Measurements from ENCODE around the gene OFD1. TPM values are rescaled to one million over a fixed set of nuclear protein-coding genes. Genes with fewer than 3 reads are reported as not detected.
A peak's percentile ranks its signal among the peaks of the same experiment; 100 is the strongest.

Gene OFD1
- total RNA-seq, 1 donor from 2014 or later: 46.6 TPM

DNA sequence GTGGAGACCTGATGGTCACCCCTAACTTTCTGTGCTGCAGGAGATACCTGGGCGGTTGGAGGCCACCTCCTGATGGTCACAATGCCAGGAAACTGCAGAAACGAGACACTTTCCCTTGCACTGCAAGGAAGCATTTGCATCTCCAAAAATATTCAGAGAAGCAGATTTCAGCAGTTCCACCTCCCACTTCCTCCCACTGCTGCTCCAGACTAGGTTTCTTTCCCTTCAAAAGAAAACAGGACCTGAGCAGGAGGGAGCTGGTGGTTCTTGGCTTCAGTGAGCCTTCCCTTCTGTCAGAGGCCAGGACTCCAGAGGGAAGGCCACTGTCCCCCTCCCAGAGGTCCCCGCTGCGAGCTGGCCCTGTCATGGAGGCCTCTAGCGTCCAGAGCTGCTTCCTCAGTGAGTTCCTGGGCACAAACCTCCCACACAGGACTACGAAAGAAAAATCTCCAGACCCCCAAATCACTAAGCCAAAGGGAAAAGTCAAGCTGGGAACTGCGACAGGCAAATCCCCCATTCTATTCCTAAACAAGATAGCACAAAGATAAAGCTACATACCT lies 46.4 kb downstream of the OFD1 start:
- intact Hi-C loops (cut with DNase I): loop anchor here (2.0 kb wide), 1 partner anchor 16 kb away; no protein-coding TSS in a partner anchor
- no peak for DNase-seq (ENCODE audit: low spot score)
- ATAC-seq: no peak

DNA sequence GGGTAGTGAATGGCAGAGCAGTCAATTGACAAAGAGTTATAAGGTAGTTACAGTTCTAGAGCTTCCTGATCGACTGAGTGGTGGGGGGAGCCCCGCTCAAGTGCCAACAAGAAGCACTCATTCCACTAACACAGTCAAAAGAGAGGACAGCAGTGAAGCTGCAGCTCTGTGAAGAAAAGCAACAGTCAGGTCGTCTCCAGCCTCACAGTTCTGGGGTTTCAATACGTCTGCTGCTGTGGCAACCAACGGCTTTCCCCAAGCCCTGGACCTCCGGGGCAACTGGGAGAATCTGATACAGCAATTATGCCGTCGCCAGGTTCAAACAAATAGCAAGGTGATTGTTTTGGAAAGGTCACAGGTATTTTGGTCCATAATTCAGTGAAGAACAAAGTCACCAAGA lies 51.5 kb downstream of the OFD1 start:
- no peak for DNase-seq (ENCODE audit: low spot score)
- intact Hi-C loops (cut with DNase I): no loop called here
- ATAC-seq: no peak

DNA sequence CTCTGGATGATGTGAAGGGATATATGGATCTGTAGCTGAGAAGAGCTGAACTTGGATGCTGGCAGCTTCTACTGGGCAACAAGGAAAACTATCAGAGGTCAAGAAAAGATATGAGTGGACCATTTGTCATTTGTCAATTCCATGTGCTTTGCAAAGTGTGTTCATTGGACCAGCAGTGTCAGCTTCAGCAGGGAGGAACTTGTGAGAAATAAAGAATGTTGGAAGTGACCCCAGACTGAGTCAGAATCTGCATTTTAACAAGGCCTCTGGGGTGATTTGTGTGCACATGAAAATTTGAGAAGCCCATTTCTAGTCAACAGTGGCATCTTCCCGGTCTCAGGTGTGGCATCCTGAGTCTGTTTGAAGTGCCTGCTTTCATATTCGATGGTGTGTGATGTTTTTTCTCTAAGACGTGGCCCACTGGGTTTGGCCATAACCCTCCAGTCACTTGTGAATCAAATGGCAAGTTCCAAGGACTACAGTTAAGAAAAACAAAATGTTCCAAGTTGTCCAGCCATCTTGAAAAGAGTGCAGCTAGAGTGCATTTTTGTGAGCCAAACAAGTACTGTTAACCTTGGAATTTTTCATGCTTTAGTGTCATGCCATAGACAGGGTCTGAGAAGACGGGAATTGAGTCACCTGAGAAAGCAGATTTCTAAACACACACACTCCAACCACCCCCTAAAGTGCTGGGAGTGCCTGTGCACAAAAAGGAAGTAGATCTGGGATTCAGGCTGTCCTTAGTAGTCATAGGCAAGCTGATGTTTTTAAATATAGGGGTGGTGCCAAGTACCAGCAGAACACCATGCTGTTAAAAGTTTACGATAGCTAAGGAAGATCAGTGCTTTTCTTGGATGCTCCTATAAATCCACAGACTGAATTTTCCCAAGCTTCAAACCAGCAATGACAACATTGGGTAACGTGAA lies 55.9 kb downstream of the OFD1 start:
- intact Hi-C loops (cut with DNase I): no loop called here
- peak; percentile 42 for ATAC-seq
- no peak for DNase-seq (ENCODE audit: low spot score)

DNA sequence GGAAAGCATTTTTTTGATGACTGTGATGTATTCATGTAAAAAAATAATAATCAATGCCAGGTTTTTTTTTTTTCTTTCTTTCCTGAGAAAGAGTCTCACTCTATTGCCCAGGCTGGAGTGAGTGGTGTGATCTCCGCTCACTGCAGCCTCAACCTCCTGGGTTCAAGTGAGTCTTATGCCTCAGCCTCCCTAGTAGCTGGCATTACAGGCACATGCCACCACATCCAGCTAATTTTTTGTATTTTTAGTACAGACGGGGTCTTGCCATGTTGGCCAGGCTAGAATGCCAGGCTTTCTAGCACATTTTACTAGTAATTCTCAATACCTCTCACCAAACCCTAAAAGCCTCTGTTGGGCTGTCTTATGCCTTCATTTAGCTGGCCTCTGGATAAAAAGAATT lies 56.6 kb downstream of the OFD1 start:
- intact Hi-C loops (cut with DNase I): no loop called here
- DNase-seq (ENCODE audit: low spot score): no peak
- ATAC-seq: no peak

DNA sequence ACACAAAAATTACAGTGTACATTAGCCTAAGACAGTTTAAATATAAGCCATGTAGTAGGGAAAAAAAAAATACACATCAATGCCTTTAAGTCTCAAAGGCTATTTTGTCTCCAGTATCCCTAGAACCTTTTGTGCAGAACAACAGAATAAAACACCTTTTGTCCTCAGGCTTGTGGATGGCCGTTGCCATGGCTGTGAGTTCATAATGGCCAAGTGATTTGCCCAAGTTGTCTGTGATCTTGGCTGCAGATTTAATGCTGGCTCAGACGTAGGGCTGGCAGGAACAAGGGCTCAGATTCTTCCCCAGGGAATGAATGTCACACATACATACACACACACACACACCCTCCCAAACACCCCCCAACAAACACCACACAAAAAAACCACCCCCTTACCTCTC lies 57.0 kb downstream of the OFD1 start:
- intact Hi-C loops (cut with DNase I): no loop called here
- DNase-seq (ENCODE audit: low spot score) (no peak), ATAC-seq (peak; percentile 80)

DNA sequence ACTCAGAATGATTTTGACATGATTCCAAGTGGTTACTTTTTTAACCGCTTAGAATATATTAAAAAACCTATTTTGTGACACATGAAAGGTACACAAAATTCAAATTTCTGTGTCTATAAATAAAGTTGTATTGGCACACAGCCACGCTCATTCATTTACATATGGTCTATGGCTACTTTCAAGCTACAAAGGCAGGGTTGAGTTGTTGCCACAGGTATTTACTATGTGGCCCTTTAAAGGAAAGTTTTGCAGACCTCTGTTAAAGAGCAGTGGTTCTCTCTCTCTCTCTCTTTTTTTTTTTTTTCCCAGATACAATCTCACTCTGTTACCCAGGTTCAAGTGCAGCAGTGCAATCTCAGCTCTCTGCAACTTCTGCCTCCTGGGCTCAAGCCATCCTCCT lies 59.3 kb downstream of the OFD1 start:
- DNase-seq (ENCODE audit: low spot score): no peak
- intact Hi-C loops (cut with DNase I): no loop called here

DNA sequence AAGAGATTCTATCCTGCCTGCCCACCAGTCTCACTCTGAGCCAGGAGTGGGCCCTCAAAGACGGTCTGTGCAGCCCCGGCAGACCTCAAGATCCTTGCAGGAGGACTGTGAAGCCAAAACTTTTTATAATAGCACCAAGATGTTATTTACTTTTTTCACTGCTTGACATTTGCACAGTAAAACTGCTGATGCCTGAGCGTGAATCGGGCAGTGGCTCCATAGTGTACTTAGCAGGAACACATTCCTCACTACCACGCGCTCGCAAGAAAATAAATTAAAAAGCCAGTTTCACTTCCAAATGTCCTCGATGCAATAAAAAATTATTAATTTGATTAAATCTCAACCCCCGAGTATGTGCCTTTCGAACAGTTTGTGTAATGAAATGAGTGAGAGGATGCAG lies 59.9 kb downstream of the OFD1 start:
- no peak for ATAC-seq
- DNase-seq (ENCODE audit: low spot score): no peak
- intact Hi-C loops (cut with DNase I): no loop called here

More for the DNA sequence above, 59.3 kb downstream of the OFD1 start:
- no peak for ATAC-seq

DNA sequence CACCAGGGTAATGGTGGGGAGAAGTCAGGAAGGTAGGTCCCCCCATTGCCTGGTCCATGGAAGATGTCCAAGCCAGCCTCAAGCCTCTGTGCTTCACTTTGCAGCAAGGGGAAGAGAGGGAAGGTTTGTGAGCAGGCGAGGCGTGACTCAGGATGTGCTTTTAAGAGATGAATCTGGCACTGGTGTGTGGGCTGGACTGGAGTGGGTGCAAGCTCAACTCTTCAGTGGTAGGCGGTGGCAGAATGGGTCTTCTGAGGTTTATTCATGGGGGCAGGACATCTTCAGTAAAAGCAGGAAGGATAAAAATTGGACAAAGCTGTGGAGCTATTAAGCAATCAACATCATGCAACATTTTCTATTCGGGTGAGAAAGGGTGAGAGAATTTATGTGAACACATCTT lies 63.0 kb downstream of the OFD1 start:
- no peak for ATAC-seq
- no peak for DNase-seq (ENCODE audit: low spot score)
- intact Hi-C loops (cut with DNase I): loop anchor here (2.0 kb wide), 1 partner anchor 17 kb away; no protein-coding TSS in a partner anchor

DNA sequence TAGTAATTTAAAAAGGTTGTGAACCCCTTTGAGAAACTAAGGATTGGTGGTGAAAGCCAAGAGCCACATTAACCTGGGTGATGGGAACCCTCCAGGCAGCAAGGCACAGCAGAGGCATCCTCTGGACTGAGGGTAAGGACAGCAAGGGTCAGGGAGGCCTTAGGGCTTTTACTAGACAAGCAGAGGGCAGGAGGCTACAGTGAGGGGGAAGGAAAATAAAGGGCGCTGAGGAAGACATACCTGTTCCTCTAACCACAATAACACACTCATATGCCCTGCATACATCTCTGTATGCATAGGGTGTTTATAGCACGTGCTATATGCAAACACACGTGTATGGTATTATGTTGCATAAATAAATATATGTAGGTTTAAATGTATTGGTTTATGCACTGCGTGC lies 63.6 kb downstream of the OFD1 start:
- no peak for DNase-seq (ENCODE audit: low spot score)
- ATAC-seq: no peak
- intact Hi-C loops (cut with DNase I): no loop called here

DNA sequence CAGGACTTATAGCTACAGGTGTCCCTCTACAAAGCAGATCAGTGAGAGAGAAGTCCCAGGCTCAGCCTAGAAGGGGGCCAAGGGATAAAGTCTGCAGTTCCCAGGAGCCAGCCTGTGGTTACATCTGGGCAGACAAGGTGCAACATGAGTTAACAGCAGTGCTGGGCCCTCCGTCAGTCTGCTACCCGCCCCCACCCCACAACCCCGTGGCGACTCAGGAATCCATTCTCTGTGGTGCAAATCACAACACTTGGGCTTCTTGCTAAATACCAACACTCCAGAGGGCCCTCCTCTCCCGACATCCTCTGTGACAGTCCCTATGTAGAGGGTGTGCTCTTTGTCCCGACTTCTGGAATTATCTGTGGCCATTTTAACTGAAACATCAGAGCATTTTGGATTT lies 68.6 kb downstream of the OFD1 start:
- no peak for DNase-seq (ENCODE audit: low spot score)
- no peak for ATAC-seq
- intact Hi-C loops (cut with DNase I): no loop called here

DNA sequence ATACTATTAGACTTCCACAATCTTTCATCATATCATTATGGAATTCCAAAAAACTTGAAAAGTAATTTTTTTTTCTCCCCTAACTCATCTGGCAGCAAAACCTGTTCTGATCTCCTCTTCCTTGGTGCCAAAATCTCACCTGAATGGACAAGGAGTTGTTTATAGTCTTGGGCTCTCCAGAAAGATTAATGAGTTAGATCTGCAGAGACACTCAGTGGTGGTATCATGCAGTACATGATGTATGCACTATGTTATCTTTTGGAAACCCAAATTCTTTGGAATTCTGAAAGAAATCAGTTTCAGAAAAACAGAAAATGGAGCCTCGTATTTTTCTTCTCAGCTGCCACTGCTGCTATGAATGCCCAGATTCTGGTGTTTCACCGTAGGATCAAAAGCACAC lies 70.7 kb downstream of the OFD1 start:
- no peak for DNase-seq (ENCODE audit: low spot score)
- ATAC-seq: no peak
- intact Hi-C loops (cut with DNase I): no loop called here

DNA sequence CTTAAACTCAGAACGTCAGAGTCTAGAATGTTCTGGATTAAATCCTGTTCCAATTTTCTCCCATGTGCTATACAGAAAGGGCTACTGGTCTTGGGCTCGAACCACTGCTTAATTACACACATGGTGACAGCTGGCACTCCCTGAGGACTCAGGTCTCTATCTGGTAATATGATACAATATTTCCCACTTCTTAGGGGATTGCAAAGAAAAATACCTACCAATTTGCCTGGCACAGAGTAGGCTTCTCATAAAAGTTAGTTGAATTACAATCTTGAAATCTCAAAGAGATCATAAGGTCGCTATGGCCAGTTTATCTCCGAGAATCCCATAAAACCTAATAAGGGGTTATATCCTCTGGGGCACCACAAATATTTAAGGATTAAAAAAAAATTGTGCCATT lies 73.7 kb downstream of the OFD1 start:
- intact Hi-C loops (cut with DNase I): no loop called here
- DNase-seq (ENCODE audit: low spot score): no peak
- ATAC-seq: no peak

DNA sequence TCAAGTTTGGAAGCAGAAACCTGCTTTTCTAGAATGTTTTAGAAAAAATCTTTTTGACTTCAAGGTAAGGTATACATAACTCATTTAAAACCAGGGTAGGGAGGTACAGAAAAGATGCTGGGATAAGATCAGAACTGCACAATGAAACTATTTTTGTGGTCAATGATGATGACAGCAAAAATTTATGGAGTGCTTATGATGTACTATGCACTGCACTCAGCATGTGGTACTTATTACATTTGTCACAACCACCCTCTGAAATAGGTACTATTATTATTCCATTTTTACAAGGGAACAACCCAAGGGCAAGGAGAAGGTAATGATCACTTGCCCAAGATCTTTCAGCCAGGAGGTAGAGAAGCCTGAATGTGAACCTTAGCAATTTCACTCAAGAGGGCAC lies 74.3 kb downstream of the OFD1 start:
- ATAC-seq (no peak), DNase-seq (ENCODE audit: low spot score) (no peak)
- intact Hi-C loops (cut with DNase I): no loop called here

DNA sequence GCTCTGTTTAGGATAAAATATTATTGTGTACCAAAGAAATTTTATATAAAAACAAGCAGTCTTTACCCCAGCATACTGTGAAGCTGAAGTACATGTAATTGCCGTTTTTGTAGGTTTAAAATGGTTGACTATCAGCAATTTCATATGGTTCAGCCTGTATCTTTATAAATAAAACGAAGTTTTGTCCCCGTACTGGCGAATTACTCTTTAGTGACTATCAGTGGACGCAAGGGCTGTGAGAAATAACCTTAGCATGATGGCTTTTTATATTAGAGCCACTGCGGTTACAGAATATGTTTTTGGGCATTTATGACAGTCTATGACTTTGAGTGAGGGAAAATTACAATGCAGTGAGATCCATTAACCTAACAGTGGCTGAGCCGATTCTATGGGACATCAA lies 81.1 kb downstream of the OFD1 start:
- DNase-seq (ENCODE audit: low spot score) (no peak), ATAC-seq (no peak)
- intact Hi-C loops (cut with DNase I): no loop called here

DNA sequence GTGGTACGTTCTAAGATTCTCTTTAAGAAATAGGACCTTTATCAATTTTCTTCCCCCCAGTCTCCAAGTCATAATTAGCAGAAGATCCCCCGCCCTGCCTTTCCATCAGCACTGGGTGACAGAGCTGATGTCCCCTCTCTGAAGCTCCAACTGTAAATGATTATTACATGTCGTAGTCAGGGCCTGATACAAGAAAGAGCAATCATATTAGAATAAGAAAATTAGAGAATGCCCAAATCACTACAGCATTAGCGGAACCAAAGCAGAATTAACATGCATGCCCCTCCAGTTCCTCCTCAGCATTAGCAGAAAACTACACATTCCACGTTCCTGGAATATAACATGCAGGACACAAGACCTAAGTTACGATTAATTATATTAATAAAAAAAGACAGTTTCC lies 81.6 kb downstream of the OFD1 start:
- intact Hi-C loops (cut with DNase I): no loop called here
- no peak for ATAC-seq
- no peak for DNase-seq (ENCODE audit: low spot score)

DNA sequence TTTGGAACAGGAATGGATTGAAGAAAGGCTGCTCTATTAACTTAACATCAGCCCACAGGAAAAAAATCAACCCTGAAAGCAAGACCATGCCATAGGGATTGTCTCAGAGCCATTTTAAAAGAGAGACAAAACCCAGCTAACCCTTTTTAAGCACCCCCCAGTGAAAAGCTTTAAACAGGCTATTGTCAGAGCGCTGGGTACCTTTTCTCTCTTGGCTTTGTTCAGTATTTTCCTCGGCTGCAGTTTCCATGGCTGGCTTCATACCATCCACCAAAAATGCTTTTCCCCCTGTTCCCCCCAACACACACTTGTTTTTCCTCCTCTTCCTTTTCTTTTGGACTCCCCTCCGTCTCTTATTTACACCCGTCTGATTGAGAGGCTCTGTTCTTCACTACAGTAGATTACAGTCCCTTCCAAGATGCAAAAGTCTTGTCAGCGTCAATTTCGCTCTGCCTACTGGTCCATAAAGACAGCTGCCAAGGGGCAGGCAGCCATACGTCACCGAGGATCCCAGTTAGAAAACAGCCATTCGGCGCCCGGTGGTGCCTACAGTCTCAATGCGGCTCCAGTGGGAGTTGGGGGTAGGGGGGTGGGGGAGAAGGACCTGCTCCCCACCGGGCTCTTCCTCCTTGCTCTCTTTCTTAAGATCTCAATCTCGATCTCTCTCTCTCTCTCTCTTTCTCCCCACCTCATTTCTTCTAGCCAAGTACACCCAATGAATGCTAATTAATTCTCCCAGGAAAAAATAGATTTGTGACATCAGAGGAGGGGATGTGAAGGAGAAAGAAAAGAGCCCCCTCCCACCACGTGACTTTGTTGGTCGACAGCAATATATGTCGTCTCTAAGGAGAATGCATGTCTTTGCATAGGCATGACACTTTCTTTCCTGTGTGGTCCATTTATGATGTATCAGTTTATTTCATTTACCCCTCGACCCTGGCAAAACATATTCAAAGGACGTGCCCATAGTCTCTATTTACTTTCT lies 82.4 kb downstream of the OFD1 start, which contains the start of gene GPM6B:
GPM6B (minus strand) TSS at position 451 of the 985 bp plus-strand sequence; CDS start at position 262, 189 bp downstream.
- ATAC-seq (peak; percentile 61), DNase-seq (ENCODE audit: low spot score) (no peak)
- intact Hi-C loops (cut with DNase I): no loop called here

All from sciatic nerve (tissue), 2 donors.